ENCODE data around the gene TSPAN5.
A peak's percentile ranks its signal among the peaks of the same experiment; 100 is the strongest.

TSPAN5 gene

GRCh38 chr4:98673288-98673644, 14.9 kb upstream of the TSPAN5 start:
- DNase-seq (ENCODE audit: low read depth in 2 of 2), result no peak

- no peak for DNase-seq (ENCODE audit: low read depth in 2 of 2)
Measured at GRCh38 chr4:98672583-98673287, 14.3 kb upstream of the TSPAN5 start.

DNA sequence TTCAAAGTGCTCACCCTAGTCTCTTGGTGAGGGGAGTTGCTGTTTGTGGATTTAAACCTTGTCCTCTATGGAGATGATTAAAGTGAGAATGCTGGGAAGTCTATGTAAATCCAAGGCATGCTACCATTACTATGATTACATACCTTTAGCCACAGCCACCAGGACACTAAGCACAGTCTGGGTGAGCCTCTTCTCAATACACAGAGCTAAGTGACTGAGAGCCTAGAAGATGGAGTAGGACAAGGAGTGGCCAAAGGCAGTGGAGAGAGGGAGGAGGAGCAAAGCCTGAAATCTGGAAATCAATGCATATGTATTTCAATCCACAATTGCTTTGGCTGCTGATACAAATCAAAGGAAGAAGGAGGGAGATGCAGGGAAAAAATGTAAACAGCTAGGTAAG, 12.7 kb upstream of the TSPAN5 start:
- no peak for DNase-seq (ENCODE audit: low read depth in 2 of 2)

- DNase-seq (ENCODE audit: low read depth in 2 of 2), result no peak
Measured at GRCh38 chr4:98670186-98670585, 11.8 kb upstream of the TSPAN5 start.

- no peak for DNase-seq (ENCODE audit: low read depth in 2 of 2)
Measured at GRCh38 chr4:98669577-98669976, 11.2 kb upstream of the TSPAN5 start.

- DNase-seq (ENCODE audit: low read depth in 2 of 2), result no peak
Measured at GRCh38 chr4:98664959-98665358, 6.5 kb upstream of the TSPAN5 start.

- DNase-seq (ENCODE audit: low read depth in 2 of 2), result peak; percentile 30 to 65
Measured at GRCh38 chr4:98663226-98664006, 5.0 kb upstream of the TSPAN5 start.

DNA sequence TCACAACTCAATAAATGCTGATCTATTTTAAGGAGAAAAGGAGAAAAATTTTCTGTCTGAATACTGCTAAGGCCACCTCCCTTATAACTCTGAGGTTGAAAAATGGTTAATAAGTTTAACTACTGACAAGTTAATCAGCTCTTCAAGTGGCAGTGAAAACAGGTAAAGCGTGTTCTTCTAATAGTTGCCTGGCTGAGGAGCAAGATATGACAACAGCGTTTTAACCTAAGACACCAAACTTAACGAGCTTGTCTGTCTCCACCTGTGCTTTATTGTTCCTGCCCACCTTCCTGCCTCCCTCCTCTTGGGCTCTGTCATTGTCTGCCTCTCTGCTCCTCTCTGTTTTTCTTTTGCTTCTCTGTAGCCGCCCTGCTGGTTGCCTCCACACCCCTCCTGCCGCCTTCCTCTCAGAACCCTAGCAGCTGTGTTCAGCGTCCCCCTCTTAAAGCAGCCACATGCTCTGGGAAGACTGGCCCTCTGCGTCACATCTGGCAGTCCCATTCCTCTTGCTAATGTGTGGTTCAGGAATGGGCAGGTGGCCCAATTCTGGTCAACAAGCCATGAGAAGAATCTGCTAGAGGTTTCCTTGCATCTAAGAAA, 4.3 kb upstream of the TSPAN5 start:
- no peak for DNase-seq (ENCODE audit: low read depth in 2 of 2)

- no peak for DNase-seq (ENCODE audit: low read depth in 2 of 2)
Measured at GRCh38 chr4:98662055-98662453, 3.6 kb upstream of the TSPAN5 start.

- no peak for DNase-seq (ENCODE audit: low read depth in 2 of 2)
Measured at GRCh38 chr4:98661371-98662054, 3.1 kb upstream of the TSPAN5 start.

GRCh38 chr4:98659741-98660462, 1.5 kb upstream of the TSPAN5 start:
- DNase-seq (ENCODE audit: low read depth in 2 of 2), result no peak

DNA sequence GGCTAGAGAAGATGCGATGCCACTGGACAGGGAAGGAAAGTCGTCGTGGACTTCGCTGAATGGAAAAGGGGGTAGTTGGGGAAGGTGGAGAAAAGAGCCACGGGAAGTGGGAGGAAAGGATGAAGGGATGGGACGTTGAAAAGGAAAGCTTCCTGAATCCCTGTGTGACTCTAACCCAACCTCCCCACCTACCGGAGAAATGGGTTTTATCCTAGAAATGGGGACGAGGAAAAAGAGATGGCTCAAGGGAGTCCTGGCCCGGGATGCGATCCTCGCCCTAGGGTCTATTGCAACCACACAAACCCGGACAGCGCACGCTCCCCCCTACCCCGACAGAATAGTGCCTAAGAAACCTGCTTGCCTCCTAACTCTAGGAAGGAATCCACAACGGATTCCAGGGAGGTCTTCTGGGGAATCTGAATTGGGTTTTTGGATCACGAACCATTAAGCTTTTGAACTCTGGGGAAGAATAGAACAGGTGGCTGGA, 738 bp upstream of the TSPAN5 start:
- DNase-seq (ENCODE audit: low read depth in 2 of 2), result no peak

GRCh38 chr4:98657531-98658286, 702 bp downstream of the TSPAN5 start:
- no peak for DNase-seq (ENCODE audit: low read depth in 2 of 2)

DNA sequence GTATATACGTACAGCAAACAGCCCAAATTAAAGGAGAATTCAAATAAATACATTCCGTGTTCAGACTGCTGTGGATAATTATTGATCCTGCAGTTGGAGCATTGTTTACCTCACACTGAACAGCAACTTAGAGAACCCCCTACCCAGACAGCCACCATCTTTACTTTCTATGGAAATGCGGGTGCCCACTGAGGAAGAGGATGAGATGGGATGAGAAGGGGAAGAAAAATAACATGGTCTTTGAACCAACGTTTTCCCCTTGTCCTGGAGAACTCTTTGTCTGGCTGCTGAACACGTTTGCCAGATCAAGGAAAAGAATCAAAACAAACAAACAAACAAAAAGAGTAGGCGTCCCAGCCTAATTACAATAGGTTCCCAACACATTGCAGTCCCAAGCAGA, 1.5 kb downstream of the TSPAN5 start:
- DNase-seq (ENCODE audit: low read depth in 2 of 2), result no peak

GRCh38 chr4:98656443-98656842, 2.0 kb downstream of the TSPAN5 start:
- no peak for DNase-seq (ENCODE audit: low read depth in 2 of 2)

GRCh38 chr4:98653890-98654867, 4.2 kb downstream of the TSPAN5 start:
- DNase-seq (ENCODE audit: low read depth in 2 of 2), result no peak

DNA sequence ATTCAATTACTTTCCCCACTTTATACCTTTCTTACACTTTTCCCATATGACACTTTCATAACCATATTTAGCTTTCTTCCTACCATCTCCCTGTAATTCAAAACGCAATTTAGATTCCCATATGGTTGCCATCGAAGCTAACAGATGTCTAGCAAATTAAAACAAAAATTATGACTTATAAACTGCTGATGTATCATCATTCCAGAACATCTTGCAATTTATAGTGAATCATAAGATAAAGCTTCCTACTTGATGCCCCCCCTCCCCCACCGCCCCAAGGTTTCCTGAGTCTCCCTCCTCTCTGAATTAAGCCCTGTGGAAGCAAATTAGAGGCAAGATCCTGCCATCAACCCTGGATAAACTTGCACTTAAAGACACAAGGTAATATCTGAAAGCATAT, 5.4 kb downstream of the TSPAN5 start:
- DNase-seq (ENCODE audit: low read depth in 2 of 2), result no peak

- no peak for DNase-seq (ENCODE audit: low read depth in 2 of 2)
Measured at GRCh38 chr4:98648602-98649001, 9.8 kb downstream of the TSPAN5 start.

DNA sequence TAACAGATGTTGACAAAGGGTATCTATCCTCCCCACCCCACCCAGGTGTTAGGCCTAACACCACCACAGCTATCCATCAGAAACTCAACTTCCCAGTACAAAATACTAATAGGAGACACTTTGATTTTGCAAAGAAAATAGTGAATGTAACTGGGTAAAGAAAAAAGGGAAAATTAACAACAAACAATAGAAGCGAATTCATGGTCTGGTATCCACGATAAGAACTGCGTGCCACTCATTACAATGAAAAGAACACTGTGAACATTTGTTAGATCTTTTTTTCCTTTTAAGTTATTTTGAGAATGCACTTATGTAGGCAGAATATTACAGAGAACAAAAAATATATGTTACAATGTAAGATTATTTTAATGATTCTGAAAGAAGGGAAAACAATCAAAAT, 12.0 kb downstream of the TSPAN5 start:
- no peak for DNase-seq (ENCODE audit: low read depth in 2 of 2)

GRCh38 chr4:98645527-98645926, 12.9 kb downstream of the TSPAN5 start:
- no peak for DNase-seq (ENCODE audit: low read depth in 2 of 2)

Measured in activated CD8-positive, alpha-beta memory T cell treated with anti-CD3 and anti-CD28 coated beads for 4 hours (primary cell).